Pons (tissue), 1 donor: Measurements from ENCODE around the gene SYNPR.

ENCODE experiments used
- DNase-seq: peaks from one replicate; pipeline ENCODE4 v3.0.0-alpha.2; 2016; ENCODE audit warnings: low spot score

The SYNPR gene

DNA sequence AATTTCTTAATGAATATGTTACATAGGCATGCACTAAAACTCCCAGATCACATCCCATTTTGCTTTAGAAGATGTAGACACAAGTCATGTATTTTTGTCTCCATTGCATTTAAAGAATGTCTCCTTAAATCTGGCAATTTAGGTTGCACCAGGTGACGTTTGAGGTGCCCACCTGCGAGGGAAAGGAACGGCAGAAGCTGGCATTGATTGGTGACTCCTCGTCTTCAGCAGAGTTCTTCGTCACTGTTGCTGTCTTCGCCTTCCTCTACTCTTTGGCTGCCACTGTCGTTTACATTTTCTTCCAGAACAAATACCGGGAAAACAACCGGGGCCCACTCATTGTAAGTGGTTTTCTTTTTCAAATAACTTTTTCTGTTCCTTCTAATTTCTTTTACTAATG is 278.3 kb downstream of the SYNPR start:
- DNase-seq = no peak

DNA sequence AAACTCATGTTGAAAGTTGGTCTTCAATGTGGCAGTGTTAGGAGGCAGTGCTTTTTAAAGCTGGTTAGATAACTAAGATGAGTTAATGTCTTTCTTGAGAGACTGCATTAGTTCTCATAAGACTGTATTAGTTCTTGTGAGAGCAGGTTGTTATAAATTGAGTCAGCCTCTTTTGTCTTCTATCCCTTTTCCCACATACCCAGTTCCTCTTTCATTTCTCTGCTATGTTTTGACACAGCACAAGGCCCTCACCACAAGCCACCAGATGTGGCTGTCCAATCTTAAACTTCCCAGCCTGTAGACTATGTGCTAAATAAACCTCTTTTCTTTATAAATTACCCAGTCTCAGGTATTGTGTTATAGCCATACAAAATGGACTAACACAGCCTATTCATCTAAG is 279.8 kb downstream of the SYNPR start:
- no peak for DNase-seq

DNA sequence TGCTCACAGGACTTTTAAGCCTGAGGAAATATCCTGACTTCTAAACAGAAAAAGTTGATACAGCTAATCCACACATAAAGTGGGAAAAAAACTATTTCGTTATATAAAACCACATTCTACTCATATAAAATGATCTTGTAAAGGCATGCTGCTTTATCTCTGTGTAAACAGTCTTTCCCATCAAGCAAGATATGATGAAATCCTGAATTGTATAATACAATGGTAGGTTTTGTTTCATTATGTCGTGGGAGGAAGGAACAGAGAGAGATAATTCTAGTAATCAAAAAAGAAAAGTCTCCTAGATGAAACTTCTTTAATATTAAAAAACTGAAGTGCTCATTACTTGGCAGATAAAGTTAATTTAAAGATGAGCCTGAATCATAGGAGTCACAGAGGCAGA is 281.8 kb downstream of the SYNPR start:
- no peak for DNase-seq

DNA sequence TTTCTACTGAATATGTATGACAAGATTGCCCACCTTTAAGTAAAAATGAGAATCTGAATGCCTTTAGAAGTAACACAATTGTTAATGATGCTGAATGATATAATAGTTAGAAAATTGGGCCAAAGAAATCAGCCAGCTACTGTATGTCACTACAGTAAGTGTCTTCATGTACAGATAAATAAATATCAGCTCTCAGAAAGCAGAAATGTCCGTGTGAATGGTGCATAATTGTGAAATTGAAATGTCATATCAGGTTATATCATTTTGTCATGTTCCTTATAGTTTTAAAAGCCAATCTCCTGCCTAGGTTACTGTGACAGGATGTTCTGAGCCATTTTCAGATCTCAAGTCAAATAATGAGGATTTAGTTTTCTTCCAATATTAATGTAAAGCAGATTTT is 283.8 kb downstream of the SYNPR start:
- DNase-seq = no peak

DNA sequence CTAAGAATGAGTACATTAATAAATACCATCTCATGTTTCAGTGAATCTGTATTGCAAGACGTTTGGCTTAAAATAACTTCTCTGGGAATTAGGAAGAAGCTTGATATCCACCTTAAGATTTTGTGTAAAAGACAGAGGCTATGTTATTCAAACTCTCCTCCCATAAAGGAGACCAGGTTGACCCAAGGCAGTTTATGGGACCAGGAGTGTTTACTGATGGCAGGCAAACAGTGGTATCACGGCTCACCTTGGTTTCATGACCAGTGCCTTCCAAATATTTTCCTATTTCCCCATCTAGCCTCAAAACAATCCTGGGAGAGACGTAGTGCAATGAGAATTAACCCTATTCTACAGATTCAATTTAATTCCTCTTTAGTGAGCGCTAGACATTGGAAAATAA is 284.2 kb downstream of the SYNPR start:
- DNase-seq = no peak

DNA sequence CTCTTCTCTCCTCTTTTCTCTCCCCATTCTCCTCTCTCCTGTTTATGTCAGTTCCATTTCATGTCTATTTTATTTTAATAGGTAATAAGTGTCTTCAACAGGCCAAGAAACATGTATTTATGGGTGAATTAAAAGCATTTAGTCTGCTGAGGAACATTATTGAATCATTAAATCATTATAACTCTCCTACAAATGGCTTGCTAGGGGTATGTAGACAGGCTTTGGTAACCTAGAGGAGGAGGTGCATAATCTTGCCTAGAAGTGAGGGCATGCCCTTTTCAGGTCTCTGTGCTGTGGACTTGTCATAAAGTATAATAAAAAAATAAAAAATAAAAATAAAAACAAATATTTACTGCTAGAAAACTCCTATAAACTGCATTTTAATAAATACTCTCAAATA is 285.5 kb downstream of the SYNPR start:
- no peak for DNase-seq

DNA sequence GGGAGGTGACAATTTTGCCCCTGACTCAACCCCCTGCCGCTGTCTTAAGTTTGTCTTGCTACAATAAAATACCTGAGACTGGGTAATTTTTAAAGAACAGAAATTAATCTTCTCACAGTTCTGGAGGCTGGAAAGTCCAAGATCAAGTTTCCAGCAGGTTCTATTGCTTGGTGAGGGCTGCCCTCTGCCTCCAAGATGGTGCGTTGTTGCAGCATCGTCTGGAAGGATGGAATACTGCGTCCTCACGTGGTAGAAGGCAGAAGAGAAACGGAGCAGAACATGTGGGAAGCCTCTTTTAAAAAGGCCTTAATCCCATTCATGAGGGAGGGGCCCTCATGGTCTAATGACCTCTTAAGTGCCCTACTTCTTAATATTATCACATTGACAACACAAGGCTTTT is 287.1 kb downstream of the SYNPR start:
- DNase-seq = no peak

DNA sequence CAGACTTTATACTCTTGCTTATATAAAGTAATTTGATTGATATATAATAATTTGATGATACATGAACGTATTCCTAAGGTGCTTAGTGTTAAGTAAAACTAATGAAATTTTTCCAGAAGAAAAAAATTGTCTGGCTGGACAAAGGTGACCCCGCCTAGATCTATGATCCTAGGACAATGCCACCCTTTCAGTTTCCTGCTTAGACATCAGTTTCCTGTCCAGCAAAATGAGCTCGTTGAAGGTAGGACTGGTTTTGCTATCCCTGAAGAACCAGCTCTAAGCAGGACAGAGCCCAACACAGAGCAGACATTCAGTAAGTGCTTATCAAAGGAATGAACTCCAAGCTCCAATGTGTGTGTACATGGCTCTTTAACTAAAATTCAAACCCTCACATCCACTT is 293.6 kb downstream of the SYNPR start:
- no peak for DNase-seq

DNA sequence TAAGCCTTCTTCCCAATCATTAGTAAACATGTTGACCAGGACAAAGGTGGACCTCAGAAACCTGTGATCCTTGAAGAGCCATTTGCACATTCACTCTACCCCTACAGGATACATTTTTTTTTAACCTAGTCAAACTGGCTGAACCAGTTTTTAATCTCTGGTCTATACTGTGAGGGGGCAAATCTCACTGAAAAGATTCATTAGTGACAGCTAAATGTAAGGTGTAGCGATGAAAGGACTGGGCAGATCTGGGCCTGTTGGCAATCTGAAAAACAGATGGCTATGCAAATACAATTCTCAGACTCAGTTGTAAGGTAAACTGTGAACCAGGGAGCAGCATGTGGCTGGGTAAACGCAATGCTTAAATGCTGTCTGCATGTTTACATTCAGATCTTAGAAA is 298.7 kb downstream of the SYNPR start:
- DNase-seq = no peak

DNA sequence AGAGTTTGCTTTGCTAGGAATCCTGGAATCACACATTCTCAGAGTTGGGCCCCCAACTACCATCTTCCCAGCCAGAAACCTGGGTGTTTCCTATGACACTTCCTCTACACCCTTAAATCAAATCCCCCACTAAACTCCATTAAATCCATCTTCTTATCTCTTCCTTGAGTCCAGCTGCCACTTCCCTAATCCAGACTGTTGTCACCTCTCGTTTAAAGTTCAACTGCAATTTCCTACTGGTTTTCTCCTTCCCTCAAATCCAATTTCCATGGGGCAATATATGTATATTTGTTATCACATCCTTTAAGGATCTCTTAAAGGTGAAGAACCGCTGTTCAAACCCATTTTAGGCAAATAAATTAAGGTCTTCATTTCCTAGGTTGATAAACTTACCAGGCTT is 300.8 kb downstream of the SYNPR start:
- DNase-seq = no peak

DNA sequence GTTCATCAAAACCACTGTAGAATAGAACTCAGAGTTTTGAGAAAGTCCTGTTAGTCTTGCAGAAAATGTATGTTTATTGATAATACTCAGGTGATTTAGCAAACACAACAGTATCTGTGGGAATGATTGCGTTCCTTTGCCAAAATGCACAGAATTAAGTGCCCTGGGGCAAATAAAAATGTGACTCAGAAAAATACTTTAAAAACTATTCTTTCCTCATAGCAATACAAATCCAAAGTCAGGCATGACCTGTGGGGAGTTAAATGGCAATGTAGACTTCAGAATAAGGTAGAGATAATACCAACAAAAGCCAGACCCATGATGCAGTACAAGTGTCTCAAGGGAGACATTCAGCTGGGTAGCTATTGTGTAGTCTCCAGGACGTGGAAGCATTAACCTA is 302.0 kb downstream of the SYNPR start:
- DNase-seq = no peak

DNA sequence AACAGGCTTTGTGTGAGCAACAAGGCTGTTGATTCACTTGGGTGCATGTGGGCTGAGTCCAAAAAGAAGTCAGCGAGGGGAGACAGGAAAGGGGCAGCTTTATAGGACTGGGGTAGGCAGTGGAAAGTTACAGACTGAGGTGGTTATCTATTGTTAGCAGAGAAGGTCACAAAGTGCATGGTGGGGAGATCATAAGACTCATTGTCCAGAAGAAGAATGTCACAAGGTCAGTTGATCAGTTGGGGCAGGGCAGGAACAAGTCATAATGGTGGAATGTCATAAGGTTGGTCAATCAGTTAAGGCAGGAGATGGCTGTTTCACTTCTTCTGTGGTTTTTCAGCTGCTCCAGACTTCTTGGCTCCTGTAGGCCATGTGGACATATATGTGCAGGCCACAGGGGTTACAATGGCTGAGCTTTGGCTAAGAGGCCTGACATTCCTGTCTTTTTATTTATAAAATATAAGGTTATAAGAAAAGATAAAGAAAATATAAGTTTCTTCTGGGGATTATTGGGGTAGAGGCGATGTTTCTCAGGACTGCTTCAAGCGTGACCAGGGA is 304.9 kb downstream of the SYNPR start:
- no peak for DNase-seq

DNA sequence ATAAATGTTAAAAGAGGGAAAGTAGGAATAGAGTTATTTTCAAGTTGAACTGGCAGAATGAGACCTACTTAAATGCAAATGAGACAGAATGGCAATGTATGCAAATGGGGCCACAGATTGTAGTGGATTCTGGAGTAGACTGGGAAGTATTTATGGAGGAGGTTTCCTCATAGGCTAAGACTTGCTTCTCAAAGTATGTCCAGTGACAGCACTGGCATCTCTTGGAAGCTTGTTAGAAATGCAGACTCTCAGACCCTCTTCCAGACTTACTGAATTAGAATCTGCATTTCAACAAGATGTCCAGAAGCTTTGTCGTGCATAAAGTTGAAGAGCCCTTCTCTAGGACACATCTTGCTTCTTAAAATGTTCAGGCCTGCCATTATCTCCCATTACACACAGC is 306.6 kb downstream of the SYNPR start:
- DNase-seq = no peak

DNA sequence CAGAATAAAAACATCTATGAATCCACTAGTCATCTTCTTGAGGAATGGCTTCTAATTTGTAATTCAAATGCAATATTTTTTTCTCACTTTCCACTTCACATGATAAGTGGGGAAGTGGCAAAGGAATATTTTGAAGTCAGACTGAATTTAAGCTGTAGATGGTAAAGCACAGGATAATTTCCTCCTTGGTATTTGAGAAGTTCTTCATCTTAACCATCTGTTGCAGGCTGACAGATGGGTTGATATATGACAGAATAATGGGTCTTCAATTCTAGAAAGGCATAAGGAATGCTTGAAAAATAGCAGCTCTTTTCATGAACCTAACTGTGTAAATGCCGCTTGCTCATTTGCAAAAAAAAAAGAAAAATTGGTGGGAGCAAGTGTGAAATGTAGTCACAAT is 307.8 kb downstream of the SYNPR start:
- no peak for DNase-seq

DNA sequence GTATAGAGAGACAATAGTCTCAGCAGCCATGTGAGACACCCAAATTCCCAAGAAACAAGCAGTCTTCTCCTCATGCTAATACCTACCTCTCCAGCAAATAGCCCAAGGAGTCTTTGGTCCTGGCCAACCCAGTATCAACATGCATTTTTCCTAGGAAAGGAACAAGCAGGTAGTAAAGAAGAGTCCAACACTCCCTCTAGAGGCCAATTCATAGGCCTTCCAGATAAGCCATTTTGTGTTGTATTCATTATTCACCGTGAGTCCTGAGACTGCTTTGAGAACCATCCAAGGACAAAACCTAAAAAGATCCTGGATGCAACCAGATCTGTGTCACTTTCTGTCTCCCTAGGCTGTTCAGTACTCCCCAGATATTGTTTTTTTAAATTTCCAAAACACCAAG is 310.8 kb downstream of the SYNPR start:
- no peak for DNase-seq

DNA sequence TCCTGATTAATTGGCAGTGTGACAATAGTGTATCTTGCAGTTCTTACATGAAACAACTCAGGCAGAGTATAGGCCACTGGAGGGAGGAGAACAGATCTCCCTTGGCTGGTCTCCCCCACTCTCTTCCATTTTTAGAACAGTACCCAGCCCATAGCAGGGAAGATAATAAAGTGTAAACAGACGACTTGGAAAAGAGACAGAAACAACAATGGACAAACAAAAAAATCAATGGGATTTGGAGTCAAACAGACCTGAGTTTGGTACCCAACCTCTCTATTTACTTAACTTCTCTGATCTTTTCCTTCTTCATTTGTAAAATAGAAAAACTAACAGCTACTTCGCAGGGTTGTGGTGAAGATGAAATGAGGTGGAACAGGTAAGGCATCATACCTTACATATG is 315.7 kb downstream of the SYNPR start:
- no peak for DNase-seq

DNA sequence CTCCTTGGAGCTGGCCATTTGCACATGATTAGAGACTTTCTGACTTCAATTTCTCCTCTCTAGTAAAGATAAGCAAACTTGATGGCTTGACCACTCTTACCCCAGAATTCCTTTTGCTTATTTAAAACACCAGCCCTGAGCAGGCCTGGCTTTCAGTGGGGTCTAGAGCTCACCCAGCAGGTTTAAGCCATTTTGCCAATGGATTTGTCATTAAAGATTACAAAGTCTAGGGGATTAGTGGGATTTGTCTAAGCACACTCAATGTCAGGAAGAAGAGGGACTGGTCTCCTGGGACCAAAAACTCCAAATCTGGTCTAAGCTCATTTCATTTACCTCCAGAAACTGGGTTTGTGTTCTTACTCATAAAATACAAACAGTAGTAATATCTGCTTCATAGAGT is 317.1 kb downstream of the SYNPR start:
- no peak for DNase-seq

DNA sequence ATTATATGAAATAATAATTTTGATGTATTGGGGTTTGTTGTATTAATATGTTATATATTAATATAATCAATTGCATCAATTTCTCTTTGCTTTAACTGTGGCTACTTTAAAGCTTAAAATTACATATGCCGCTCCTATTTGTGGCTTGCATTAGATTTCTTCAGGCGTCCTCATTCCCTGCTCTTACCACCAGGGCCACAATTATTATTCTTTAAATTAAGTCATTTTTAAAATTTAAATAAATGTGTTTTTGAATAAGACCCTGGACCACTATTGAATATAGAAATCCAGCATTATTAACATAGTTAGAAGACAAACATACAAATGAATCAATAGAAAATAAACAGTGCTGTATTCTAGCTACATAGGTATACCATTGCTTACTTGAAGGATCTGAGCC is 318.9 kb downstream of the SYNPR start:
- no peak for DNase-seq

DNA sequence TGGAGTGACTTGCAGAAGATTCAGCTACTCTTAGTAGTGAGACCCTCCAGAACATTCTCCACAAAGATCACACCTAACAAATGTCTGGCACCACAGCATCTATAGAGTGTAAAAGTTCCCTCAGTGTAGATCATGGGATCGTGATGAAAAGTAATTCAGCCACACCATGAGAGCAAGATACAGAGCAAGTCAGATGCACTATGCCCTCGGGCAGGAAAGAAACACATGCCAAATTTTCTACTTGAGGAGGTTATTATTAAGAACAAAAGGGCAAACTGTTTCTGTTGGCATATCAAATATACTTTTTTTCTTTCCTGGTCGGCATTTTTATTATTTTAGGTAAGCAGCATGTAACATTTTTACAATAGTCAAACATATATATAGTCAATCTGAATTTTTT is 329.6 kb downstream of the SYNPR start:
- DNase-seq = no peak

DNA sequence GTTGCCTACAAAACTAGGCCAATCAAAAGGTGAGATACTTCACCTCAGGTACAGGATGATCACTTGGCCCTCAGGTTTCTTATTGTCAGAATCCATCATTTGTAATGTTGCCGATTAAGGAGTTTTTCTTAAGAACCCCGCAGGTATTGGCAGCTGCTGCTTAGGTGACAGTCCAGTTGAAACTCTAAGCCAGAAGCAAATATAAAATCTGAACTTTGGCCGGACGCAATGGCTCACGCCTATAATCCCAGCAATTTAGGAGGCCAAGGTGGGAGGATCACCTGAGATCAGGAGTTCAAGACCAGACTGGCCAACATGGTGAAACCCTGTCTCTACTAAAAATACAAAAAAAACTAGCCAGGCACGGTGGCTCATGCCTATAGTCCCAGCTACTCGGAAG is 331.3 kb downstream of the SYNPR start:
- DNase-seq = no peak

DNA sequence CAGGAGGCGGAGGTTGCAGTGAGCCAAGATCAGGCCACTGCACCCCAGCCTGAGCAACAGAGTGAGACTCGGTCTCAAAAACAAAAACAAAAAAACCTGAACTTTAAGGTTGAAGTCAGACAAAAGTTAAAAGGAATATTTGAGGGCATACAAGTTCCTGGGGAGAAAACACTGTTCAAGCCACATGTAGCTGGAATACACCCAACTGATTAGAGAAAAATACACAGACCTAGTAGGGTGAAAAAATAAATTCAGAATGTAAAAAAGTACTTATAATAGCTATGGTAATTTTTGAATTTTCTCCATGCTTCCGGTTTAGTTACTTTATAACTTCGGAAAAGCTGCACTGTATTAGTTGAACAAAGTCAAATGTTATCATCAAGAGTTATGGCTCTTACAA is 331.7 kb downstream of the SYNPR start:
- DNase-seq = no peak

DNA sequence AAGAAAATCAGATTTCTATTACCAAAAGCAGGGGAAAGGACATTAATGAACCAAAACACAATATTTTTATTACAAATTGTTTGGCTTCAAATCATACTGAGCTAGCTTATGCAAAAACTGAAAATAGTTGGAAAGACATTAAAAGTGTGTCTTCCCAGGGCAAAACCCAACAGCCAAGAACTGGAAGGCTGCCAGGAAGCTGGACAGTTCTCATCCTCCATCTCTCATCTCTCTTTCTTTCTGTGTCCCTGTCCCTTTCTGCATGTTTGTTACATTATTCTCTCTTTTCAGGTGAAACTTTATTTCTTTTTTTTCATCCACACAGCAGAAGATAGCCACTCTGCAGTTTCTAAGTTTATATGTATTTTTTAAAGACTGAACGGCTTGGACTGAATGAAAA is 333.3 kb downstream of the SYNPR start:
- no peak for DNase-seq

DNA sequence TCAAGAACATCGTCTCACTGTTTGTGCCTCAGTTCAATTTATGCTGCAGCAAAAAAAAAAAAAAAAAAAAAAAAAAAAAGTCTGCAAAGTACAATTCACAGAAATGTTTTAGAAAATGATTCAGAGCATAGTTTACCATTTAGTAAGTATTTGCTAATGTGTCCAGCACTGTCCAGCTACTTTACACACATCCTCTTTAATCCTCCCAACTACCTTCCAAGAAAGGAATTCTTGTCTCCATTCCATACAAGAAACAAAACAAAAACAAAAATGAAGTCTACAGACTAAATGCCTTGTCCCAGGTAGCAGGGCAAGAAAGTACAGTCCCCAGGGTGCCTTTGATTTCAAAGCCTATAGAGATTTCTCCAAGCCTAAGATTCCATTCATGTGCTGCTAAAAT is 335.5 kb downstream of the SYNPR start:
- no peak for DNase-seq

DNA sequence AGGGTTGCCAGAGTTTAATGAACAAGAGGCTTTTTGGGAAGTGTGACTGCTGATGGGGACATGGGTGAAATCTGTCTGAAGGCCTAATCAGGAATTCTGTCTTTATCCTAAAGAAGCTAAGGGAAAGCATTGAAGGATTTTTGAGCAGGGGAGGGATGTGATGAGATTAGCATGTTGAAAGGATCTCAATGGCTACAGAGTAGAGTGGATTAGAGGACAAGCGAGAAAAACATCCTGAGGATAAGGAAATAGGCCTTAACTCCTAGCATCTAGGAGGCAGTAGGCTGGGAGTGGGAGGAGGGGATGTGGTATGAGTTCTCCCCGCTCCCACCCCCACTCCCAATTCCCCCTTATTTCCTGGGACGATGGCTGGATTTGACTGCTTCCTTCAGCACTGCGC is 339.3 kb downstream of the SYNPR start:
- DNase-seq = no peak

DNA sequence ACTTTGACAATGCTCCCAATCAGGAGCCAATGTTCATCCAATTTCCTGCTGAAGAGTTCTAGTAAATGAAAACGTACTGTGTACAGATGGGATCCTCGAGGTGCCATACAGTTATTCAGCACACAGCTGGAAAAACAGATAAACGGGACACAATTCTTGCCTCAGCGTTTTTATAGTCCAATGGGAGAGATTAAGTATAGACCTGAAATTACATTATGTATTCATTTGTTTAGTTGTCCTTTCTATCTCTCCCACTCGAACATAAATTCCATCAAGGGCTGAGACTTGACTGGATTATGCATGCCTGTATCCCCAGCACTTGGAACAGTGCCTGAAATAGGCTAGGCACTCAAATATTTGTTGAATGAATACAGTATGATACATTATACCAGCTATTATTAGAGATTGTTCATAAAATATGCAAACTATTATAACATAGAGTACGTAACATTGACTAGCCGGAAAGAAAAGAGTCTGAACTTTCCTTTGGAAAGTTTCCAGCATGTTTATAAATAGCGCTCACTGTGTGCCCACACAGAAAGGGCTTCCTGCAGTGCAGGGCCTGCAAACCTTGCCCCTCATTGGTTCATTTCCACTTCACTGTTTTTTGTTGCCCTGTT is 346.9 kb downstream of the SYNPR start:
- DNase-seq = peak; percentile 3
